Muscle layer of colon (tissue), 2 donors: ENCODE data around the gene PODN.

Experiments used
- H3K27ac ChIP-seq: one replicate; pipeline ENCODE4 v1.7.0; 2013; ENCODE audit warnings: low read depth, mild to moderate bottlenecking, low read length, moderate library complexity
- H3K27me3 ChIP-seq, 2 donors: one replicate each; pipeline ENCODE4 v1.7.0; 2013; ENCODE audit warnings: low read length in 2 of 2, mild to moderate bottlenecking in 2 of 2; ENCODE audit not compliant: insufficient read depth in 2 of 2, control insufficient read depth in 1 of 2
- H3K36me3 ChIP-seq: one replicate; pipeline ENCODE4 v1.7.0; 2013; ENCODE audit warnings: mild to moderate bottlenecking, low read length; ENCODE audit not compliant: insufficient read depth
- H3K4me1 ChIP-seq: one replicate; pipeline ENCODE4 v1.7.0; 2013; ENCODE audit warnings: mild to moderate bottlenecking, low read length; ENCODE audit not compliant: insufficient read depth
- H3K4me3 ChIP-seq, 2 donors: one replicate each; pipeline ENCODE4 v1.7.0; 2013; ENCODE audit warnings: low read length in 2 of 2, low read depth in 1 of 2, mild to moderate bottlenecking in 1 of 2, moderate library complexity in 1 of 2
- H3K9ac ChIP-seq: one replicate; pipeline ENCODE4 v1.7.0; 2013; ENCODE audit warnings: low read length
- H3K9me3 ChIP-seq: one replicate; pipeline ENCODE4 v1.7.0; 2013; ENCODE audit warnings: mild to moderate bottlenecking, low read length
- donor health status: abdominal sarcoma.
- donor health status: Adenocarcinoma of cecum.

Gene PODN

GRCh38 chr1:53026254-53026653, 35.8 kb upstream of the PODN start:
- Histone ChIP-seq H3K9me3 (no peaks in the 10 kb centered on the region), H3K9ac (no peak overlapping the region), H3K36me3 (peaks cover 4% of the 10 kb centered on the region), H3K27ac (peak overlapping the region; percentile 52), H3K4me3 (no peak overlapping the region), H3K27me3 (no peaks in the 10 kb centered on the region), H3K4me1 (peaks cover 46% of the 10 kb centered on the region)

- no peak overlapping the region for H3K27ac ChIP-seq
- H3K9me3 ChIP-seq = no peaks in the 10 kb centered on the region
- H3K4me3 ChIP-seq = no peak overlapping the region
- no peaks in the 10 kb centered on the region for H3K27me3 ChIP-seq
- H3K9ac ChIP-seq = no peak overlapping the region
- peaks cover 12% of the 10 kb centered on the region for H3K36me3 ChIP-seq
- H3K4me1 ChIP-seq = peaks cover under 1% of the 10 kb centered on the region
Observed at GRCh38 chr1:53031732-53032131, 30.3 kb upstream of the PODN start.

- Histone ChIP-seq H3K4me1 (no peaks in the 10 kb centered on the region), H3K9me3 (no peaks in the 10 kb centered on the region), H3K9ac (no peak overlapping the region), H3K27ac (no peak overlapping the region), H3K36me3 (peaks cover 24% of the 10 kb centered on the region), H3K27me3 (no peaks in the 10 kb centered on the region), H3K4me3 (no peak overlapping the region)
Observed at GRCh38 chr1:53037159-53037558, 24.9 kb upstream of the PODN start.

- H3K27ac ChIP-seq = no peak overlapping the region
- no peaks in the 10 kb centered on the region for H3K9me3 ChIP-seq
- peaks cover 7% of the 10 kb centered on the region for H3K4me1 ChIP-seq
- no peaks in the 10 kb centered on the region for H3K27me3 ChIP-seq
- H3K36me3 ChIP-seq = peaks cover 22% of the 10 kb centered on the region
- H3K4me3 ChIP-seq = no peak overlapping the region
- H3K9ac ChIP-seq = no peak overlapping the region
Observed at GRCh38 chr1:53038566-53038965, 23.4 kb upstream of the PODN start.

GRCh38 chr1:53043271-53043670, 18.7 kb upstream of the PODN start:
- no peak overlapping the region for H3K9ac ChIP-seq
- no peaks in the 10 kb centered on the region for H3K27me3 ChIP-seq
- H3K4me3 ChIP-seq = no peak overlapping the region
- H3K36me3 ChIP-seq = peaks cover 26% of the 10 kb centered on the region
- peaks cover 37% of the 10 kb centered on the region for H3K4me1 ChIP-seq
- no peaks in the 10 kb centered on the region for H3K9me3 ChIP-seq
- H3K27ac ChIP-seq = no peak overlapping the region

GRCh38 chr1:53044926-53045325, 17.1 kb upstream of the PODN start:
- no peak overlapping the region for H3K9ac ChIP-seq
- no peak overlapping the region for H3K4me3 ChIP-seq
- no peak overlapping the region for H3K27ac ChIP-seq
- no peaks in the 10 kb centered on the region for H3K27me3 ChIP-seq
- peaks cover 54% of the 10 kb centered on the region for H3K4me1 ChIP-seq
- H3K36me3 ChIP-seq = peaks cover 11% of the 10 kb centered on the region
- H3K9me3 ChIP-seq = no peaks in the 10 kb centered on the region

- Histone ChIP-seq H3K27ac (no peak overlapping the region), H3K36me3 (peaks cover 11% of the 10 kb centered on the region), H3K9ac (no peak overlapping the region), H3K4me1 (peaks cover 60% of the 10 kb centered on the region), H3K4me3 (no peak overlapping the region), H3K27me3 (no peaks in the 10 kb centered on the region), H3K9me3 (no peaks in the 10 kb centered on the region)
Observed at GRCh38 chr1:53046930-53047329, 15.1 kb upstream of the PODN start.

GRCh38 chr1:53047737-53048736, 14.0 kb upstream of the PODN start:
- peaks cover 17% of the 10 kb centered on the region for H3K36me3 ChIP-seq
- H3K9ac ChIP-seq = no peak overlapping the region

GRCh38 chr1:53048960-53049573, 12.9 kb upstream of the PODN start:
- Histone ChIP-seq H3K4me3 (no peak overlapping the region), H3K9me3 (no peaks in the 10 kb centered on the region), H3K27me3 (no peaks in the 10 kb centered on the region), H3K4me1 (peaks cover 51% of the 10 kb centered on the region), H3K36me3 (peaks cover 23% of the 10 kb centered on the region), H3K27ac (peak overlapping the region; percentile 43), H3K9ac (no peak overlapping the region)

More at GRCh38 chr1:53047737-53048736, 14.0 kb upstream of the PODN start:
- Histone ChIP-seq H3K4me3 (no peak overlapping the region), H3K4me1 (peaks cover 58% of the 10 kb centered on the region), H3K27ac (peak overlapping the region; percentile 43), H3K27me3 (no peaks in the 10 kb centered on the region), H3K9me3 (no peaks in the 10 kb centered on the region)

GRCh38 chr1:53049574-53049967, 12.4 kb upstream of the PODN start:
- Histone ChIP-seq H3K4me3 (no peak overlapping the region), H3K9me3 (no peaks in the 10 kb centered on the region), H3K4me1 (peaks cover 51% of the 10 kb centered on the region), H3K36me3 (peaks cover 23% of the 10 kb centered on the region), H3K27ac (no peak overlapping the region), H3K27me3 (no peaks in the 10 kb centered on the region), H3K9ac (no peak overlapping the region)

GRCh38 chr1:53050310-53050709, 11.7 kb upstream of the PODN start:
- H3K4me1 ChIP-seq = peaks cover 46% of the 10 kb centered on the region
- H3K9ac ChIP-seq = no peak overlapping the region
- H3K36me3 ChIP-seq = peaks cover 23% of the 10 kb centered on the region
- H3K4me3 ChIP-seq = no peak overlapping the region
- H3K9me3 ChIP-seq = no peaks in the 10 kb centered on the region
- no peak overlapping the region for H3K27ac ChIP-seq
- H3K27me3 ChIP-seq = no peaks in the 10 kb centered on the region
